ENCODE data around the gene BLM.
A peak's percentile ranks its signal among the peaks of the same experiment; 100 is the strongest.

BLM gene

GRCh38 chr15:90708516-90708915 is 8.6 kb upstream of the BLM start:
- Histone ChIP-seq H3K9ac (ENCODE audit: low read depth, low read length) (no peak overlapping the region), H3K27me3 (ENCODE audit: control insufficient read depth, insufficient read depth, low read length) (no peaks in the 10 kb centered on the region), H3K36me3 (ENCODE audit: control insufficient read depth, insufficient read depth, low read length) (no peaks in the 10 kb centered on the region), H3K4me1 (ENCODE audit: control insufficient read depth, insufficient read depth, low read length) (no peaks in the 10 kb centered on the region), H3K9me3 (ENCODE audit: control insufficient read depth, insufficient read depth, low read length) (no peaks in the 10 kb centered on the region), H3K4me3 (ENCODE audit: low read depth, low read length) (no peak overlapping the region), H3K27ac (ENCODE audit: low read depth, low read length) (peak overlapping the region; percentile 6)

GRCh38 chr15:90709278-90709677 is 7.9 kb upstream of the BLM start:
- H3K4me3 ChIP-seq (ENCODE audit: low read depth, low read length), result no peak overlapping the region
- no peak overlapping the region for H3K27ac ChIP-seq (ENCODE audit: low read depth, low read length)
- H3K4me1 ChIP-seq (ENCODE audit: control insufficient read depth, insufficient read depth, low read length), result no peaks in the 10 kb centered on the region
- H3K36me3 ChIP-seq (ENCODE audit: control insufficient read depth, insufficient read depth, low read length), result no peaks in the 10 kb centered on the region
- H3K9me3 ChIP-seq (ENCODE audit: control insufficient read depth, insufficient read depth, low read length), result no peaks in the 10 kb centered on the region
- H3K27me3 ChIP-seq (ENCODE audit: control insufficient read depth, insufficient read depth, low read length), result no peaks in the 10 kb centered on the region
- H3K9ac ChIP-seq (ENCODE audit: low read depth, low read length), result no peak overlapping the region

- Histone ChIP-seq H3K27ac (ENCODE audit: low read depth, low read length) (no peak overlapping the region), H3K9ac (ENCODE audit: low read depth, low read length) (no peak overlapping the region), H3K36me3 (ENCODE audit: control insufficient read depth, insufficient read depth, low read length) (no peaks in the 10 kb centered on the region), H3K27me3 (ENCODE audit: control insufficient read depth, insufficient read depth, low read length) (no peaks in the 10 kb centered on the region), H3K9me3 (ENCODE audit: control insufficient read depth, insufficient read depth, low read length) (no peaks in the 10 kb centered on the region), H3K4me3 (ENCODE audit: low read depth, low read length) (no peak overlapping the region), H3K4me1 (ENCODE audit: control insufficient read depth, insufficient read depth, low read length) (no peaks in the 10 kb centered on the region)
Observed at GRCh38 chr15:90710436-90711027, 6.6 kb upstream of the BLM start.

GRCh38 chr15:90711418-90711824 is 5.7 kb upstream of the BLM start:
- no peaks in the 10 kb centered on the region for H3K9me3 ChIP-seq (ENCODE audit: control insufficient read depth, insufficient read depth, low read length)
- no peak overlapping the region for H3K9ac ChIP-seq (ENCODE audit: low read depth, low read length)
- H3K4me1 ChIP-seq (ENCODE audit: control insufficient read depth, insufficient read depth, low read length), result no peaks in the 10 kb centered on the region
- H3K36me3 ChIP-seq (ENCODE audit: control insufficient read depth, insufficient read depth, low read length), result no peaks in the 10 kb centered on the region
- no peak overlapping the region for H3K27ac ChIP-seq (ENCODE audit: low read depth, low read length)
- H3K27me3 ChIP-seq (ENCODE audit: control insufficient read depth, insufficient read depth, low read length), result no peaks in the 10 kb centered on the region
- no peak overlapping the region for H3K4me3 ChIP-seq (ENCODE audit: low read depth, low read length)

- H3K27ac ChIP-seq (ENCODE audit: low read depth, low read length), result no peak overlapping the region
- no peaks in the 10 kb centered on the region for H3K27me3 ChIP-seq (ENCODE audit: control insufficient read depth, insufficient read depth, low read length)
- H3K4me1 ChIP-seq (ENCODE audit: control insufficient read depth, insufficient read depth, low read length), result no peaks in the 10 kb centered on the region
- no peak overlapping the region for H3K4me3 ChIP-seq (ENCODE audit: low read depth, low read length)
- no peak overlapping the region for H3K9ac ChIP-seq (ENCODE audit: low read depth, low read length)
- no peaks in the 10 kb centered on the region for H3K36me3 ChIP-seq (ENCODE audit: control insufficient read depth, insufficient read depth, low read length)
- no peaks in the 10 kb centered on the region for H3K9me3 ChIP-seq (ENCODE audit: control insufficient read depth, insufficient read depth, low read length)
Observed at GRCh38 chr15:90711842-90712241, 5.3 kb upstream of the BLM start.

- Histone ChIP-seq H3K9ac (ENCODE audit: low read depth, low read length) (no peak overlapping the region), H3K27me3 (ENCODE audit: control insufficient read depth, insufficient read depth, low read length) (no peaks in the 10 kb centered on the region), H3K4me1 (ENCODE audit: control insufficient read depth, insufficient read depth, low read length) (no peaks in the 10 kb centered on the region), H3K4me3 (ENCODE audit: low read depth, low read length) (no peak overlapping the region), H3K27ac (ENCODE audit: low read depth, low read length) (no peak overlapping the region), H3K36me3 (ENCODE audit: control insufficient read depth, insufficient read depth, low read length) (no peaks in the 10 kb centered on the region), H3K9me3 (ENCODE audit: control insufficient read depth, insufficient read depth, low read length) (no peaks in the 10 kb centered on the region)
Observed at GRCh38 chr15:90713081-90713480, 4.1 kb upstream of the BLM start.

- Histone ChIP-seq H3K36me3 (ENCODE audit: control insufficient read depth, insufficient read depth, low read length) (peaks cover 4% of the 10 kb centered on the region; the same call in 1 of the 2 replicates), H3K27me3 (ENCODE audit: control insufficient read depth, insufficient read depth, low read length) (no peaks in the 10 kb centered on the region), H3K27ac (ENCODE audit: low read depth, low read length) (peak overlapping the region; percentile 92), H3K4me1 (ENCODE audit: control insufficient read depth, insufficient read depth, low read length) (no peaks in the 10 kb centered on the region), H3K9ac (ENCODE audit: low read depth, low read length) (peak overlapping the region; percentile 85), H3K4me3 (ENCODE audit: low read depth, low read length) (peak overlapping the region; percentile 79), H3K9me3 (ENCODE audit: control insufficient read depth, insufficient read depth, low read length) (no peaks in the 10 kb centered on the region)
Observed at GRCh38 chr15:90716317-90716975, 700 bp upstream of the BLM start.

- H3K36me3 ChIP-seq (ENCODE audit: control insufficient read depth, insufficient read depth, low read length), result peaks cover 4% of the 10 kb centered on the region; the same call in 1 of the 2 replicates
- no peaks in the 10 kb centered on the region for H3K4me1 ChIP-seq (ENCODE audit: control insufficient read depth, insufficient read depth, low read length)
- peak overlapping the region; percentile 79 for H3K4me3 ChIP-seq (ENCODE audit: low read depth, low read length)
- H3K27me3 ChIP-seq (ENCODE audit: control insufficient read depth, insufficient read depth, low read length), result no peaks in the 10 kb centered on the region
- H3K9me3 ChIP-seq (ENCODE audit: control insufficient read depth, insufficient read depth, low read length), result no peaks in the 10 kb centered on the region
- H3K9ac ChIP-seq (ENCODE audit: low read depth, low read length), result peak overlapping the region; percentile 89; the same call in 1 of the 2 replicates
- no peak overlapping the region for H3K27ac ChIP-seq (ENCODE audit: low read depth, low read length)
Observed at GRCh38 chr15:90718232-90718631, 1.1 kb downstream of the BLM start.

- H3K36me3 ChIP-seq (ENCODE audit: control insufficient read depth, insufficient read depth, low read length), result peaks cover 17% of the 10 kb centered on the region
- H3K4me1 ChIP-seq (ENCODE audit: control insufficient read depth, insufficient read depth, low read length), result no peaks in the 10 kb centered on the region
- no peaks in the 10 kb centered on the region for H3K9me3 ChIP-seq (ENCODE audit: control insufficient read depth, insufficient read depth, low read length)
- H3K27ac ChIP-seq (ENCODE audit: low read depth, low read length), result no peak overlapping the region
- no peak overlapping the region for H3K9ac ChIP-seq (ENCODE audit: low read depth, low read length)
- no peaks in the 10 kb centered on the region for H3K27me3 ChIP-seq (ENCODE audit: control insufficient read depth, insufficient read depth, low read length)
- H3K4me3 ChIP-seq (ENCODE audit: low read depth, low read length), result no peak overlapping the region
Observed at GRCh38 chr15:90720131-90720530, 3.0 kb downstream of the BLM start.

GRCh38 chr15:90729261-90729660 is 12.1 kb downstream of the BLM start:
- no peak overlapping the region for H3K27ac ChIP-seq (ENCODE audit: low read depth, low read length)
- H3K36me3 ChIP-seq (ENCODE audit: control insufficient read depth, insufficient read depth, low read length), result peaks cover 27% of the 10 kb centered on the region
- no peak overlapping the region for H3K9ac ChIP-seq (ENCODE audit: low read depth, low read length)
- H3K27me3 ChIP-seq (ENCODE audit: control insufficient read depth, insufficient read depth, low read length), result no peaks in the 10 kb centered on the region
- H3K9me3 ChIP-seq (ENCODE audit: control insufficient read depth, insufficient read depth, low read length), result no peaks in the 10 kb centered on the region
- no peaks in the 10 kb centered on the region for H3K4me1 ChIP-seq (ENCODE audit: control insufficient read depth, insufficient read depth, low read length)
- H3K4me3 ChIP-seq (ENCODE audit: low read depth, low read length), result no peak overlapping the region

GRCh38 chr15:90730290-90730689 is 13.1 kb downstream of the BLM start:
- Histone ChIP-seq H3K36me3 (ENCODE audit: control insufficient read depth, insufficient read depth, low read length) (peaks cover 27% of the 10 kb centered on the region), H3K27me3 (ENCODE audit: control insufficient read depth, insufficient read depth, low read length) (no peaks in the 10 kb centered on the region), H3K4me3 (ENCODE audit: low read depth, low read length) (no peak overlapping the region), H3K27ac (ENCODE audit: low read depth, low read length) (no peak overlapping the region), H3K4me1 (ENCODE audit: control insufficient read depth, insufficient read depth, low read length) (no peaks in the 10 kb centered on the region), H3K9ac (ENCODE audit: low read depth, low read length) (no peak overlapping the region), H3K9me3 (ENCODE audit: control insufficient read depth, insufficient read depth, low read length) (no peaks in the 10 kb centered on the region)

All from HUES48 (cell line).